BLaER1 treated with 17β-estradiol and CSF1 and Interleukin-3, amounts not matched to agents 10 nM and 100 nM (cell line): Measurements from ENCODE around the gene SCN8A.

ENCODE experiments used
- H3K27ac ChIP-seq, 11 experiments: shearing (Covaris generic); formaldehyde crosslinking; 2 replicates each; pipeline ENCODE4 v1.8.1; 2022
- H3K27me3 ChIP-seq, 11 experiments: shearing (Covaris generic); formaldehyde crosslinking; 2 replicates each; pipeline ENCODE4 v1.8.1; 2022
- H3K36me3 ChIP-seq, 11 experiments: shearing (Covaris generic); formaldehyde crosslinking; 2 replicates each; pipeline ENCODE4 v1.8.1; 2022
- H3K4me1 ChIP-seq, 10 experiments: shearing (Covaris generic); formaldehyde crosslinking; 2 replicates each; pipeline ENCODE4 v1.8.1; 2022
- H3K4me2 ChIP-seq, 11 experiments: shearing (Covaris generic); formaldehyde crosslinking; 2 replicates each; pipeline ENCODE4 v1.8.1; 2022
- H3K4me3 ChIP-seq, 10 experiments: shearing (Covaris generic); formaldehyde crosslinking; 2 replicates each; pipeline ENCODE4 v1.8.1; 2022
- H3K9ac ChIP-seq, 11 experiments: shearing (Covaris generic); formaldehyde crosslinking; 2 replicates each; pipeline ENCODE4 v1.8.1; 2022
- H3K9me3 ChIP-seq, 11 experiments: shearing (Covaris generic); formaldehyde crosslinking; replicated peaks in 1 of 11; 2 replicates each; pipeline ENCODE4 v1.8.1; 2022
- H4K20me1 ChIP-seq, 11 experiments: shearing (Covaris generic); formaldehyde crosslinking; 2 replicates each; pipeline ENCODE4 v1.8.1; 2022
- Cebpa-rat ChIP-seq, 11 experiments: shearing (Covaris generic); IDR thresholded peaks; 2 replicates each; pipeline ENCODE4 v1.8.1; 2022

Gene SCN8A

DNA sequence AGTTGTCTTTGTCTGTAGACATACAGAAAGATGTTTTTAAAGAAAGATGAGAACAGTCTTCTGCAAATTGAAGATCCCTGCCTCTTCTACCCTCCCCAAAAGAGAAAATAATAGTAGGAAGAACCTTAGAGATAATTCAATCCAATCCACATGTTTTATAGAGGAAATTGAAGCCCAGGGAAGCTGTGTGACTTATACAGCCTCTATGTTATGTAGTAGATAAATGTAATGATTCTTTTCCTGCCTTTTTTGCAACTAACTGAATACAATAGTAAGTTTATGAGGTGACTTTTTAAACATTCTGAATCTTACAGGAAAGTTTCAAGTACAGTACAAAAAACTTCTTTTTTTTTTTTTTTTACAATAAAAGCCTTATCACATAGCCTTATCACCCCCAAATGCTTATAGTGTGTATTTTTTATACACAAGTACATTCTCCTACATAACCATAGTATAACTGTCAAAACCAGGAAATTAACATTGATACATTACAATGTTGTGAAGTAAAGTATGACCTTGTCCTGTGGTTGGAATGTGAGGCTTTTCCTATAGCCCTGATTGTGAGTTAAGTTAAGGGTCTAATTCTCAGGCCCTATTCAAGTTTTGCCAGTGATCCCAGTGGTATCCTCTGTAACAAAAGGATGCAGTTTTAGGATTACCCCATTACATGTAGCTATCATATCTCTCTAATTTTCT, 163.1 kb downstream of the SCN8A start:
- Histone ChIP-seq H3K27me3 (no peaks in the 10 kb centered on the region), H3K4me3 (no peak overlapping the region)

DNA sequence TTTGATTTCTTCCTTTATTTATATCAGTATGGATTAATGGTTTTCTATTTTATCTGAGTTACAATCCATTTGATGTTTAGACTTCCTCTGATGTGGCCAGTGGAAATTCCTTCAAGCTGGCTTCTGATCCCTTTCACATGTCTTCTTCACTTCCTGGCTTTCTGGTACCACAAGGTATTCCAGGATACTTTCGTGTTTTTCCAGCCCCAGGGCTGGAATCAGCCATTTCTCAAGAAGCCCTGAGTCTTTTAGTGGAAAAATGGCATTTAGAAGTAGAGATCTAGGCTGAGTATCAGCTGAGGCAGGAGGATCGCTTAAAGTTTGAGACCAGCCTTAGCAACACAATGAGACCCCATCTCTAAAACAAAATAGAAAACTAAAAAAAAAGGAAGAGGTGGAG, 164.2 kb downstream of the SCN8A start:
- Histone ChIP-seq H3K9ac (no peak overlapping the region), H3K9me3 (no peaks in the 10 kb centered on the region), H3K4me3 (no peak overlapping the region), H3K36me3 (no peaks in the 10 kb centered on the region), H3K27ac (no peak overlapping the region), H3K4me2 (no peak overlapping the region), H3K27me3 (no peaks in the 10 kb centered on the region), H3K4me1 (peaks cover 0 to 21% (median 8%) of the 10 kb centered on the region in 10 experiments; a peak in 14 of 20 replicates), H4K20me1 (no peaks in the 10 kb centered on the region)
- no peak for TF ChIP-seq Cebpa-rat (IDR thresholded peaks at IDR 0.05)

More for the DNA sequence above, 163.1 kb downstream of the SCN8A start:
- Histone ChIP-seq H3K9me3 (no peaks in the 10 kb centered on the region), H3K27ac (no peak overlapping the region), H3K36me3 (no peaks in the 10 kb centered on the region), H3K4me2 (no peak overlapping the region), H3K9ac (no peak overlapping the region), H3K4me1 (peaks cover 0 to 21% (median under 1%) of the 10 kb centered on the region in 10 experiments; a peak in 10 of 20 replicates), H4K20me1 (no peaks in the 10 kb centered on the region)
- TF ChIP-seq Cebpa-rat (IDR thresholded peaks at IDR 0.05), result no peak

- Histone ChIP-seq H3K27ac (no peak overlapping the region), H3K27me3 (no peaks in the 10 kb centered on the region), H3K9me3 (no peaks in the 10 kb centered on the region), H3K36me3 (no peaks in the 10 kb centered on the region), H3K9ac (no peak overlapping the region), H3K4me3 (no peak overlapping the region), H3K4me1 (peaks cover 0 to 9% (median 7%) of the 10 kb centered on the region in 10 experiments; a peak in 11 of 20 replicates), H3K4me2 (peak overlapping the region in 8 of 11 experiments; percentile 7 to 61 (median 32); a peak in 13 of 22 replicates), H4K20me1 (no peaks in the 10 kb centered on the region)
- TF ChIP-seq Cebpa-rat (IDR thresholded peaks at IDR 0.05), result no peak
Observed at GRCh38 chr12:51759175-51759574, 168.1 kb downstream of the SCN8A start.

GRCh38 chr12:51759695-51760094, 168.7 kb downstream of the SCN8A start:
- no peak overlapping the region for H3K4me3 ChIP-seq
- H3K4me1 ChIP-seq, result peaks cover 0 to 9% (median 7%) of the 10 kb centered on the region in 10 experiments; a peak in 11 of 20 replicates
- H4K20me1 ChIP-seq, result no peaks in the 10 kb centered on the region
- H3K27ac ChIP-seq, result no peak overlapping the region
- no peaks in the 10 kb centered on the region for H3K27me3 ChIP-seq
- peak overlapping the region in 8 of 11 experiments; percentile 7 to 61 (median 32); a peak in 14 of 22 replicates for H3K4me2 ChIP-seq
- TF ChIP-seq Cebpa-rat (IDR thresholded peaks at IDR 0.05), result no peak
- H3K9ac ChIP-seq, result no peak overlapping the region
- no peaks in the 10 kb centered on the region for H3K9me3 ChIP-seq
- H3K36me3 ChIP-seq, result no peaks in the 10 kb centered on the region

DNA sequence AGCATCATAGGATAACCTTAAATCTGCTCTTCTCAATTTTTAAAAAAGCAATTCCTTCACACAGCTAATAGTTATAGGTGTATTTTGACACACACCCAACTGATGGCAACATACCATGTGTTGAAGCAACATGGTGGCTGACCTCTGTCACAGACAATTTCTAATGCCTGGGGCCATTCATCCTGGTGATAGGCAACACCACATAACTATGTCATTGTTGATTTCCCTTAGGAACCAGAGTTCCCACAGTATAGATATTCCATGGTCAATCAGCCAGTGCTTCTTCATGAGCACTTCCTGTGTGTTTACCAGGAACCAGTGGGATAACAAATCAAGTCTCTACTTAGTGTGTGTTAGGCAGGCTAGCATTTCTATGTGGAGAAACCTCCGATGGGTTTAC, 169.2 kb downstream of the SCN8A start:
- Histone ChIP-seq H3K4me2 (peak overlapping the region in 1 of 11 experiments; percentile 46; a peak in 2 of 22 replicates), H3K27me3 (no peaks in the 10 kb centered on the region), H3K36me3 (no peaks in the 10 kb centered on the region), H4K20me1 (no peaks in the 10 kb centered on the region), H3K4me3 (no peak overlapping the region), H3K9me3 (no peaks in the 10 kb centered on the region), H3K9ac (no peak overlapping the region), H3K4me1 (peaks cover 0 to 9% (median 7%) of the 10 kb centered on the region in 10 experiments; a peak in 11 of 20 replicates), H3K27ac (no peak overlapping the region)
- TF ChIP-seq Cebpa-rat (IDR thresholded peaks at IDR 0.05), result no peak

DNA sequence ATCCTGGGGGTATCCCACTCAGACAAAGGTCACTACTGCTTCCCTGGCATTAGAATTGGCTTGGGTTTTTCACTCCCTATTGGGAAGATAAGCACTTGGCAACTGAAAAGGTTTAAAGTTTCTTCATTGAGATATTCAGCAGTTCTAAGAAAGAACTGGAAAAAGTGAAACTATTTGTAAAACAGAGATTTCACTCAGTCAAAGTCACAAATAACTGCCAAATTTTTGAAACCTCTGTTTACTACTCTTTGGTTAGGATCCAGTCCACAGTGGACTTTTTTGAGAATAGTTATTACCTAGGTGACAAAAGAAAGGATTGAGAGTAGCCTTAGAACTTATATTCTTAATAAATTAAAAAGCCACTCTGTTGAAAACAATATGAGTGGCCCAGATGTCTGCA, 172.7 kb downstream of the SCN8A start:
- Histone ChIP-seq H3K9ac (no peak overlapping the region), H3K27me3 (no peaks in the 10 kb centered on the region), H3K4me1 (peaks cover 0 to 9% (median 7%) of the 10 kb centered on the region in 10 experiments; a peak in 11 of 20 replicates), H3K4me2 (no peak overlapping the region), H3K9me3 (no peaks in the 10 kb centered on the region), H3K36me3 (no peaks in the 10 kb centered on the region), H4K20me1 (no peaks in the 10 kb centered on the region), H3K4me3 (no peak overlapping the region), H3K27ac (no peak overlapping the region)
- TF ChIP-seq Cebpa-rat (IDR thresholded peaks at IDR 0.05), result no peak

GRCh38 chr12:51766067-51766676, 175.1 kb downstream of the SCN8A start:
- Histone ChIP-seq H3K27me3 (no peaks in the 10 kb centered on the region), H3K4me3 (no peak overlapping the region), H3K36me3 (no peaks in the 10 kb centered on the region), H4K20me1 (no peaks in the 10 kb centered on the region), H3K9ac (no peak overlapping the region), H3K9me3 (no peaks in the 10 kb centered on the region), H3K4me1 (no peaks in the 10 kb centered on the region), H3K27ac (no peak overlapping the region), H3K4me2 (no peak overlapping the region)
- no peak for TF ChIP-seq Cebpa-rat (IDR thresholded peaks at IDR 0.05)

GRCh38 chr12:51771008-51771407, 180.0 kb downstream of the SCN8A start:
- TF ChIP-seq Cebpa-rat (IDR thresholded peaks at IDR 0.05), result no peak
- Histone ChIP-seq H3K4me3 (no peak overlapping the region), H3K27me3 (no peaks in the 10 kb centered on the region), H3K9ac (no peak overlapping the region), H3K4me1 (peaks cover 0 to 16% (median 5%) of the 10 kb centered on the region in 10 experiments; a peak in 9 of 20 replicates), H3K4me2 (no peak overlapping the region), H3K9me3 (peaks cover 0 to 12% (median 0%) of the 10 kb centered on the region in 11 experiments; a peak in 5 of 22 replicates), H3K36me3 (no peaks in the 10 kb centered on the region), H4K20me1 (no peaks in the 10 kb centered on the region), H3K27ac (no peak overlapping the region)

- Histone ChIP-seq H3K4me3 (no peak overlapping the region), H3K9me3 (peaks cover 0 to 12% (median 0%) of the 10 kb centered on the region in 11 experiments; a peak in 5 of 22 replicates), H3K4me2 (peak overlapping the region in 6 of 11 experiments; percentile 9 to 50 (median 31); a peak in 10 of 22 replicates), H3K4me1 (peaks cover 0 to 16% (median 5%) of the 10 kb centered on the region in 10 experiments; a peak in 9 of 20 replicates), H3K27ac (peak overlapping the region in 3 of 11 experiments; percentile 10 to 56 (median 33); a peak in 3 of 22 replicates), H3K9ac (no peak overlapping the region), H3K36me3 (no peaks in the 10 kb centered on the region), H3K27me3 (no peaks in the 10 kb centered on the region), H4K20me1 (no peaks in the 10 kb centered on the region)
- TF ChIP-seq Cebpa-rat (IDR thresholded peaks at IDR 0.05), result 0 out of 22 replicates have a peak, but pooled peaks of 1 of the 11 experiments have one; percentile 25
Observed at GRCh38 chr12:51773145-51773869, 182.3 kb downstream of the SCN8A start.
